ENCODE measurements around the gene TEK. TPM values are rescaled to one million over a fixed set of nuclear protein-coding genes. Genes with fewer than 3 reads are reported as not detected.
A peak's percentile ranks its signal among the peaks of the same experiment; 100 is the strongest.

Gene TEK
- polyA plus RNA-seq, 1 donor from 2014 or later = not detected

GRCh38 chr9:27094640-27095298 is 14.3 kb upstream of the TEK start:
- H3K4me3 Mint-ChIP-seq = no peak overlapping the region
- H3K27me3 Mint-ChIP-seq = peaks cover 23% of the 10 kb centered on the region
- no peaks in the 10 kb centered on the region for H3K4me1 Mint-ChIP-seq
- H3K9me3 Mint-ChIP-seq = peaks cover 0 to 6% (median 4%) of the 10 kb centered on the region in 3 donors
- H3K36me3 Mint-ChIP-seq = peaks cover 2% of the 10 kb centered on the region
- H3K27ac Mint-ChIP-seq = no peak overlapping the region

GRCh38 chr9:27107241-27107640 is 1.8 kb upstream of the TEK start:
- Mint-ChIP-seq H3K4me3 (no peak overlapping the region), H3K36me3 (no peaks in the 10 kb centered on the region), H3K27me3 (peaks cover 5% of the 10 kb centered on the region), H3K9me3 (peaks cover 0 to 2% (median 0%) of the 10 kb centered on the region in 3 donors), H3K4me1 (no peaks in the 10 kb centered on the region), H3K27ac (no peak overlapping the region)

- H3K36me3 Mint-ChIP-seq = no peaks in the 10 kb centered on the region
- H3K4me3 Mint-ChIP-seq = no peak overlapping the region
- no peak overlapping the region for H3K27ac Mint-ChIP-seq
- peaks cover 6% of the 10 kb centered on the region for H3K27me3 Mint-ChIP-seq
- no peaks in the 10 kb centered on the region for H3K4me1 Mint-ChIP-seq
- no peaks in the 10 kb centered on the region for H3K9me3 Mint-ChIP-seq
Observed at GRCh38 chr9:27109621-27110020, 596 bp downstream of the TEK start.

- Mint-ChIP-seq H3K27ac (no peak overlapping the region), H3K36me3 (no peaks in the 10 kb centered on the region), H3K9me3 (no peaks in the 10 kb centered on the region), H3K4me1 (no peaks in the 10 kb centered on the region), H3K27me3 (peaks cover 6% of the 10 kb centered on the region), H3K4me3 (no peak overlapping the region)
Observed at GRCh38 chr9:27110181-27110580, 1.2 kb downstream of the TEK start.

- Mint-ChIP-seq H3K36me3 (no peaks in the 10 kb centered on the region), H3K27me3 (peaks cover 2% of the 10 kb centered on the region), H3K9me3 (no peaks in the 10 kb centered on the region), H3K27ac (no peak overlapping the region), H3K4me1 (no peaks in the 10 kb centered on the region), H3K4me3 (no peak overlapping the region)
Observed at GRCh38 chr9:27112235-27112634, 3.2 kb downstream of the TEK start.

GRCh38 chr9:27117489-27118135 is 8.6 kb downstream of the TEK start:
- Mint-ChIP-seq H3K36me3 (no peaks in the 10 kb centered on the region), H3K27ac (no peak overlapping the region), H3K27me3 (peaks cover 1% of the 10 kb centered on the region), H3K4me1 (no peaks in the 10 kb centered on the region), H3K9me3 (peaks cover 0 to 2% (median 0%) of the 10 kb centered on the region in 3 donors), H3K4me3 (peak overlapping the region in 1 of 4 donors; percentile 14)

- no peak overlapping the region for H3K4me3 Mint-ChIP-seq
- no peaks in the 10 kb centered on the region for H3K4me1 Mint-ChIP-seq
- H3K27ac Mint-ChIP-seq = no peak overlapping the region
- H3K27me3 Mint-ChIP-seq = peaks cover 2% of the 10 kb centered on the region
- H3K36me3 Mint-ChIP-seq = no peaks in the 10 kb centered on the region
- H3K9me3 Mint-ChIP-seq = peaks cover 0 to 2% (median 0%) of the 10 kb centered on the region in 3 donors
Observed at GRCh38 chr9:27118916-27119315, 9.9 kb downstream of the TEK start.

GRCh38 chr9:27124151-27124550 is 15.1 kb downstream of the TEK start:
- Mint-ChIP-seq H3K4me3 (no peak overlapping the region), H3K27ac (no peak overlapping the region), H3K27me3 (peaks cover 2% of the 10 kb centered on the region), H3K4me1 (no peaks in the 10 kb centered on the region), H3K9me3 (peaks cover 0 to 2% (median 0%) of the 10 kb centered on the region in 3 donors), H3K36me3 (no peaks in the 10 kb centered on the region)

- Mint-ChIP-seq H3K4me1 (no peaks in the 10 kb centered on the region), H3K9me3 (peaks cover 0 to 2% (median 0%) of the 10 kb centered on the region in 3 donors), H3K4me3 (no peak overlapping the region), H3K27ac (no peak overlapping the region), H3K36me3 (no peaks in the 10 kb centered on the region), H3K27me3 (peaks cover 2% of the 10 kb centered on the region)
Observed at GRCh38 chr9:27125030-27125429, 16.0 kb downstream of the TEK start.

- Mint-ChIP-seq H3K27ac (no peak overlapping the region), H3K9me3 (peaks cover 0 to 2% (median 0%) of the 10 kb centered on the region in 3 donors), H3K4me3 (no peak overlapping the region), H3K4me1 (no peaks in the 10 kb centered on the region), H3K27me3 (peaks cover 2% of the 10 kb centered on the region), H3K36me3 (no peaks in the 10 kb centered on the region)
Observed at GRCh38 chr9:27125936-27126335, 16.9 kb downstream of the TEK start.

- Mint-ChIP-seq H3K4me1 (no peaks in the 10 kb centered on the region), H3K27ac (no peak overlapping the region), H3K36me3 (no peaks in the 10 kb centered on the region), H3K9me3 (peaks cover 0 to 2% (median 0%) of the 10 kb centered on the region in 3 donors), H3K4me3 (no peak overlapping the region), H3K27me3 (peaks cover 2% of the 10 kb centered on the region)
Observed at GRCh38 chr9:27126670-27127069, 17.6 kb downstream of the TEK start.

GRCh38 chr9:27129221-27129620 is 20.2 kb downstream of the TEK start:
- peaks cover 0 to 2% (median 0%) of the 10 kb centered on the region in 3 donors for H3K9me3 Mint-ChIP-seq
- H3K27ac Mint-ChIP-seq = no peak overlapping the region
- H3K4me3 Mint-ChIP-seq = no peak overlapping the region
- no peaks in the 10 kb centered on the region for H3K36me3 Mint-ChIP-seq
- H3K27me3 Mint-ChIP-seq = no peaks in the 10 kb centered on the region
- H3K4me1 Mint-ChIP-seq = no peaks in the 10 kb centered on the region

GRCh38 chr9:27131731-27132130 is 22.7 kb downstream of the TEK start:
- Mint-ChIP-seq H3K9me3 (peaks cover 0 to 5% (median 0%) of the 10 kb centered on the region in 3 donors), H3K4me1 (no peaks in the 10 kb centered on the region), H3K4me3 (no peak overlapping the region), H3K27me3 (no peaks in the 10 kb centered on the region), H3K36me3 (no peaks in the 10 kb centered on the region), H3K27ac (no peak overlapping the region)

- H3K4me1 Mint-ChIP-seq = no peaks in the 10 kb centered on the region
- no peaks in the 10 kb centered on the region for H3K36me3 Mint-ChIP-seq
- H3K9me3 Mint-ChIP-seq = peaks cover 0 to 4% (median 3%) of the 10 kb centered on the region in 3 donors
- no peak overlapping the region for H3K4me3 Mint-ChIP-seq
- H3K27ac Mint-ChIP-seq = no peak overlapping the region
- no peaks in the 10 kb centered on the region for H3K27me3 Mint-ChIP-seq
Observed at GRCh38 chr9:27133817-27134216, 24.8 kb downstream of the TEK start.

GRCh38 chr9:27142299-27142930 is 33.4 kb downstream of the TEK start:
- Mint-ChIP-seq H3K4me3 (no peak overlapping the region), H3K4me1 (peaks cover 0 to 1% (median 0%) of the 10 kb centered on the region in 3 donors), H3K27me3 (no peaks in the 10 kb centered on the region), H3K27ac (no peak overlapping the region), H3K36me3 (peaks cover 1% of the 10 kb centered on the region), H3K9me3 (peaks cover 0 to 9% (median 2%) of the 10 kb centered on the region in 3 donors)
